HepG2 (cell line): ENCODE measurements around the gene SLA2.

Source experiments
- BRD4 ChIP-seq: sonication (generic); formaldehyde crosslinking; IDR thresholded peaks from 2 replicates; pipeline ENCODE4 v1.4.0; 2020; ENCODE audit warnings: missing genetic modification reagents
- DZIP1 ChIP-seq: sonication (generic); formaldehyde crosslinking; IDR thresholded peaks from 2 replicates; pipeline ENCODE4 v1.5.0; 2020; ENCODE audit warnings: mild to moderate bottlenecking, missing genetic modification reagents
- E2F5 ChIP-seq: sonication (generic); formaldehyde crosslinking; conservative IDR thresholded peaks from 2 replicates; pipeline ENCODE4 v1.4.0; 2020; ENCODE audit warnings: missing genetic modification reagents
- EP300 ChIP-seq, 3 experiments: sonication (generic) in 1 of 3; formaldehyde crosslinking in 1 of 3; IDR thresholded peaks; 2 replicates each; pipeline versions ENCODE4 v1.5.1 to v1.6.1; 2011 to 2020; ENCODE audit warnings: low read depth in 2 of 3, low read length in 2 of 3, borderline replicate concordance in 1 of 3, improper control_type of control experiment in 1 of 3, mild to moderate bottlenecking in 1 of 3, missing genetic modification reagents in 1 of 3, moderate library complexity in 1 of 3
- ERF ChIP-seq: IDR thresholded peaks from 2 replicates; pipeline ENCODE4 v1.6.1; 2018; ENCODE audit warnings: missing biosample characterization, missing genetic modification reagents
- EZH2 ChIP-seq: conservative IDR thresholded peaks from 2 replicates; pipeline ENCODE4 v1.6.1; 2012; ENCODE audit warnings: mild to moderate bottlenecking, low read depth, low read length, moderate library complexity
- FOXO4 ChIP-seq: sonication (generic); formaldehyde crosslinking; conservative IDR thresholded peaks from 2 replicates; pipeline ENCODE4 v1.8.1; 2023; ENCODE audit warnings: missing genetic modification reagents
- KAT8 ChIP-seq: IDR thresholded peaks from 2 replicates; pipeline ENCODE4 v1.6.1; 2016; ENCODE audit warnings: missing genetic modification reagents, missing compliant biosample characterization
- NR0B2 ChIP-seq: sonication (generic); formaldehyde crosslinking; IDR thresholded peaks from 2 replicates; pipeline ENCODE4 v1.4.0; 2020; ENCODE audit warnings: mild to moderate bottlenecking, missing genetic modification reagents
- POLR2A ChIP-seq, 2 experiments: IDR thresholded peaks; 2 replicates each; pipeline ENCODE4 v1.6.1; 2011; ENCODE audit warnings: low read depth in 2 of 2, low read length in 2 of 2, mild to moderate bottlenecking in 1 of 2, moderate library complexity in 1 of 2; ENCODE audit not compliant: insufficient read depth in 1 of 2
- RARG ChIP-seq: sonication (generic); formaldehyde crosslinking; IDR thresholded peaks from 2 replicates; pipeline ENCODE4 v1.4.0; 2020; ENCODE audit warnings: low read depth, mild to moderate bottlenecking, missing genetic modification reagents
- ZNF530 ChIP-seq: sonication (generic); formaldehyde crosslinking; IDR thresholded peaks from 2 replicates; pipeline ENCODE4 v1.5.0; 2020; ENCODE audit warnings: low read depth, mild to moderate bottlenecking, missing genetic modification reagents
- ZSCAN20 ChIP-seq: sonication (generic); formaldehyde crosslinking; IDR thresholded peaks from 2 replicates; pipeline ENCODE4 v1.4.0; 2020; ENCODE audit warnings: missing genetic modification reagents, mild to moderate bottlenecking, borderline replicate concordance
- TF ChIP-seq, protein P1 (sequence below): sonication (generic); formaldehyde crosslinking; IDR thresholded peaks from 2 replicates; pipeline ENCODE4 v1.5.0; 2020; ENCODE audit warnings: mild to moderate bottlenecking, missing genetic modification reagents, moderate library complexity

- TF ChIP-seq POLR2A (IDR thresholded peaks at IDR 0.05; ENCODE audit: insufficient read depth in 1 of 2, low read depth in 2 of 2, low read length in 2 of 2): no peak
- TF ChIP-seq RARG (CRISPR knock-in tag): no peak
- no peak for TF ChIP-seq FOXO4
- TF ChIP-seq DZIP1: no peak
- TF ChIP-seq, protein P1, sequence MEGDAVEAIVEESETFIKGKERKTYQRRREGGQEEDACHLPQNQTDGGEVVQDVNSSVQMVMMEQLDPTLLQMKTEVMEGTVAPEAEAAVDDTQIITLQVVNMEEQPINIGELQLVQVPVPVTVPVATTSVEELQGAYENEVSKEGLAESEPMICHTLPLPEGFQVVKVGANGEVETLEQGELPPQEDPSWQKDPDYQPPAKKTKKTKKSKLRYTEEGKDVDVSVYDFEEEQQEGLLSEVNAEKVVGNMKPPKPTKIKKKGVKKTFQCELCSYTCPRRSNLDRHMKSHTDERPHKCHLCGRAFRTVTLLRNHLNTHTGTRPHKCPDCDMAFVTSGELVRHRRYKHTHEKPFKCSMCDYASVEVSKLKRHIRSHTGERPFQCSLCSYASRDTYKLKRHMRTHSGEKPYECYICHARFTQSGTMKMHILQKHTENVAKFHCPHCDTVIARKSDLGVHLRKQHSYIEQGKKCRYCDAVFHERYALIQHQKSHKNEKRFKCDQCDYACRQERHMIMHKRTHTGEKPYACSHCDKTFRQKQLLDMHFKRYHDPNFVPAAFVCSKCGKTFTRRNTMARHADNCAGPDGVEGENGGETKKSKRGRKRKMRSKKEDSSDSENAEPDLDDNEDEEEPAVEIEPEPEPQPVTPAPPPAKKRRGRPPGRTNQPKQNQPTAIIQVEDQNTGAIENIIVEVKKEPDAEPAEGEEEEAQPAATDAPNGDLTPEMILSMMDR: no peak; the same call in 1 of the 2 replicates
- TF ChIP-seq EP300 (IDR thresholded peaks at IDR 0.05; ENCODE audit: low read depth in 2 of 2, low read length in 2 of 2): no peak
- 0 out of 2 replicates have a peak, but pooled peaks have one; percentile 27 for TF ChIP-seq EP300 (CRISPR knock-in tag; IDR thresholded peaks at IDR 0.05; ENCODE audit: borderline replicate concordance)
- TF ChIP-seq KAT8 (CRISPR knock-in tag): peak; percentile 14; the same call in 1 of the 2 replicates
- TF ChIP-seq E2F5: no peak
- TF ChIP-seq BRD4: no peak
- TF ChIP-seq EZH2: no peak
- TF ChIP-seq ZSCAN20 (CRISPR knock-in tag): no peak
- no peak for TF ChIP-seq ERF
- TF ChIP-seq ZNF530 (CRISPR knock-in tag): no peak
- TF ChIP-seq NR0B2 (CRISPR knock-in tag): no peak
Observed at GRCh38 chr20:36676701-36677421, 30.9 kb upstream of the SLA2 start.
